SK-N-SH (cell line): ENCODE results near the gene GTF2B.

ENCODE experiments used
- CTCF ChIP-seq: fragments of 200-600 bp; sonication (generic); IDR thresholded peaks from 2 replicates; pipeline ENCODE4 v1.6.1; 2017; ENCODE audit warnings: antibody characterized with exemption, mild to moderate bottlenecking, moderate library complexity
- EP300 ChIP-seq, 2 experiments: IDR thresholded peaks; 2 replicates each; pipeline versions ENCODE4 v1.4.0 to v1.6.1; 2012; ENCODE audit warnings: borderline replicate concordance in 1 of 2, low read depth in 1 of 2, low read length in 1 of 2
- EZH2phosphoT487 ChIP-seq: fragments of 200-600 bp; sonication (generic); IDR thresholded peaks from 2 replicates; pipeline ENCODE4 v1.6.1; 2017; ENCODE audit warnings: low read depth, mixed run types, mild to moderate bottlenecking, antibody characterized with exemption, moderate library complexity, borderline replicate concordance
- FOSL2 ChIP-seq: IDR thresholded peaks from 2 replicates; pipeline ENCODE4 v1.4.0; 2012; ENCODE audit warnings: low read depth, mild to moderate bottlenecking, moderate library complexity, borderline replicate concordance
- FOXJ3 ChIP-seq: sonication (generic); formaldehyde crosslinking; IDR thresholded peaks from 2 replicates; pipeline ENCODE4 v1.5.1; 2020; ENCODE audit warnings: mild to moderate bottlenecking, missing genetic modification reagents
- GABPA ChIP-seq: IDR thresholded peaks from 2 replicates; pipeline ENCODE4 v1.4.0; 2012; ENCODE audit warnings: low read depth, mild to moderate bottlenecking
- MAX ChIP-seq: IDR thresholded peaks from 2 replicates; pipeline ENCODE4 v1.4.0; 2012; ENCODE audit warnings: low read depth
- NRF1 ChIP-seq: IDR thresholded peaks from 2 replicates; pipeline ENCODE4 v1.6.1; 2012; ENCODE audit warnings: low read depth, mild to moderate bottlenecking, low read length
- POLR2AphosphoS5 ChIP-seq: IDR thresholded peaks from 2 replicates; pipeline ENCODE4 v1.6.1; 2012; ENCODE audit warnings: low read depth, low read length
- RAD21 ChIP-seq: IDR thresholded peaks from 2 replicates; pipeline ENCODE4 v1.6.1; 2012; ENCODE audit warnings: mild to moderate bottlenecking, low read length
- TAF1 ChIP-seq: IDR thresholded peaks from 2 replicates; pipeline ENCODE4 v1.6.1; 2012; ENCODE audit warnings: low read depth, mild to moderate bottlenecking, low read length, moderate library complexity, borderline replicate concordance
- YY1 ChIP-seq: IDR thresholded peaks from 2 replicates; pipeline ENCODE4 v1.4.0; 2012; ENCODE audit warnings: low read depth, mild to moderate bottlenecking
- TF ChIP-seq, protein P1 (sequence below): fragments of 150-350 bp; IDR thresholded peaks from 2 replicates; pipeline ENCODE4 v1.6.1; 2017; ENCODE audit warnings: antibody characterized with exemption, low read length, low read depth, borderline replicate concordance
- TF ChIP-seq, protein P2 (sequence below): IDR thresholded peaks from 2 replicates; pipeline ENCODE4; 2012

- TF ChIP-seq, protein P1, sequence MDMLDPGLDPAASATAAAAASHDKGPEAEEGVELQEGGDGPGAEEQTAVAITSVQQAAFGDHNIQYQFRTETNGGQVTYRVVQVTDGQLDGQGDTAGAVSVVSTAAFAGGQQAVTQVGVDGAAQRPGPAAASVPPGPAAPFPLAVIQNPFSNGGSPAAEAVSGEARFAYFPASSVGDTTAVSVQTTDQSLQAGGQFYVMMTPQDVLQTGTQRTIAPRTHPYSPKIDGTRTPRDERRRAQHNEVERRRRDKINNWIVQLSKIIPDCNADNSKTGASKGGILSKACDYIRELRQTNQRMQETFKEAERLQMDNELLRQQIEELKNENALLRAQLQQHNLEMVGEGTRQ = no peak
- TF ChIP-seq EZH2phosphoT487 (no peak), EP300 (IDR thresholded peaks at IDR 0.05; ENCODE audit: borderline replicate concordance in 1 of 2, low read depth in 1 of 2, low read length in 1 of 2) (no peak), YY1 (no peak), MAX (no peak), CTCF (no peak), FOSL2 (no peak), FOXJ3 (CRISPR knock-in tag) (no peak), GABPA (no peak), TAF1 (no peak), RAD21 (no peak), NRF1 (no peak), POLR2AphosphoS5 (no peak)
- TF ChIP-seq, protein P2, sequence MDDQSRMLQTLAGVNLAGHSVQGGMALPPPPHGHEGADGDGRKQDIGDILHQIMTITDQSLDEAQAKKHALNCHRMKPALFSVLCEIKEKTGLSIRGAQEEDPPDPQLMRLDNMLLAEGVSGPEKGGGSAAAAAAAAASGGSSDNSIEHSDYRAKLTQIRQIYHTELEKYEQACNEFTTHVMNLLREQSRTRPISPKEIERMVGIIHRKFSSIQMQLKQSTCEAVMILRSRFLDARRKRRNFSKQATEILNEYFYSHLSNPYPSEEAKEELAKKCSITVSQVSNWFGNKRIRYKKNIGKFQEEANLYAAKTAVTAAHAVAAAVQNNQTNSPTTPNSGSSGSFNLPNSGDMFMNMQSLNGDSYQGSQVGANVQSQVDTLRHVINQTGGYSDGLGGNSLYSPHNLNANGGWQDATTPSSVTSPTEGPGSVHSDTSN = no peak
These were observed 65.6 kb downstream of the GTF2B start for GRCh38 chr1:88825721-88826120.
